HEK293 (cell line): Measurements from ENCODE around the gene STK11.

ENCODE experiments used
- CTCF ChIA-PET: fragments of 350-600 bp; formaldehyde crosslinking; extraction: SDS; loops from one replicate; lab custom pipeline; 2021; ENCODE audit warnings: antibody characterized with exemption; lab: Yijun Ruan, JAX
- POLR2A ChIA-PET: fragments of 300-600 bp; formaldehyde crosslinking; extraction: SDS; loops from one replicate; lab custom pipeline; 2020; ENCODE audit warnings: antibody characterized with exemption, inconsistent platforms; lab: Yijun Ruan, JAX
- H3K27ac ChIP-seq: fragments of 200-500 bp; sonication (Bioruptor generic); 2 replicates; pipeline ENCODE4 v1.5.1; 2014; ENCODE audit warnings: low read depth, low read length, control low read depth, inconsistent platforms; ENCODE audit errors: extremely low read depth
- H3K36me3 ChIP-seq, 2 experiments: fragments of 200-500 bp in 1 of 2; sonication (Bioruptor generic) in 1 of 2; 1 replicate in 1 of 2; 2 replicates in 1 of 2; pipeline ENCODE4 v1.5.1; 2014 to 2017; ENCODE audit warnings: inconsistent platforms in 2 of 2, low read length in 2 of 2; ENCODE audit not compliant: control insufficient read depth in 2 of 2, insufficient read depth in 1 of 2
- H3K4me1 ChIP-seq: fragments of 200-500 bp; sonication (Bioruptor generic); 2 replicates; pipeline ENCODE4 v1.5.1; 2014; ENCODE audit warnings: mild to moderate bottlenecking, low read length, inconsistent platforms; ENCODE audit not compliant: control insufficient read depth, insufficient read depth
- H3K4me3 ChIP-seq: 2 replicates; pipeline ENCODE4 v1.5.1; 2011; ENCODE audit warnings: low read depth, mild to moderate bottlenecking, control low read depth, low read length, moderate library complexity
- H3K9me3 ChIP-seq: fragments of 200-500 bp; sonication (Bioruptor generic); 2 replicates; pipeline ENCODE4 v1.5.1; 2014; ENCODE audit warnings: low read depth, low read length, inconsistent platforms; ENCODE audit not compliant: control insufficient read depth, insufficient read depth
- TRIM28 ChIP-seq: IDR thresholded peaks from 2 replicates; pipeline ENCODE4 v1.6.1; 2011; ENCODE audit warnings: low read length, control low read depth, borderline replicate concordance
- TSHZ1 ChIP-seq: fragments of 450-650 bp; formaldehyde crosslinking; IDR thresholded peaks from 2 replicates; pipeline ENCODE4 v1.5.1; 2016; ENCODE audit warnings: missing biosample characterization, missing genetic modification characterization, borderline replicate concordance
- ZBTB11 ChIP-seq: fragments of 450-650 bp; formaldehyde crosslinking; conservative IDR thresholded peaks from 2 replicates; pipeline ENCODE4 v1.5.1; 2016; ENCODE audit warnings: low read depth, missing biosample characterization, missing genetic modification characterization
- ZBTB48 ChIP-seq: fragments of 450-650 bp; formaldehyde crosslinking; IDR thresholded peaks from 2 replicates; pipeline ENCODE4 v1.5.1; 2016; ENCODE audit warnings: missing biosample characterization, missing genetic modification characterization
- ZBTB8A ChIP-seq: fragments of 450-650 bp; formaldehyde crosslinking; IDR thresholded peaks from 2 replicates; pipeline ENCODE4 v1.5.1; 2016; ENCODE audit warnings: missing biosample characterization, missing genetic modification characterization
- ZIC2 ChIP-seq: fragments of 450-650 bp; formaldehyde crosslinking; IDR thresholded peaks from 2 replicates; pipeline ENCODE4 v1.5.1; 2016; ENCODE audit warnings: missing biosample characterization, missing genetic modification characterization
- ZNF10 ChIP-seq: fragments of 450-650 bp; formaldehyde crosslinking; IDR thresholded peaks from 2 replicates; pipeline ENCODE4 v1.5.1; 2017; ENCODE audit warnings: missing biosample characterization, missing genetic modification characterization
- ZNF138 ChIP-seq: fragments of 450-650 bp; formaldehyde crosslinking; IDR thresholded peaks from 2 replicates; pipeline ENCODE4 v1.5.1; 2016; ENCODE audit warnings: missing biosample characterization, missing genetic modification characterization, borderline replicate concordance
- ZNF221 ChIP-seq: fragments of 450-650 bp; formaldehyde crosslinking; IDR thresholded peaks from 2 replicates; pipeline ENCODE4 v1.5.1; 2017; ENCODE audit warnings: missing biosample characterization, missing genetic modification characterization, borderline replicate concordance
- ZNF223 ChIP-seq: fragments of 450-650 bp; formaldehyde crosslinking; IDR thresholded peaks from 2 replicates; pipeline ENCODE4 v1.5.1; 2016; ENCODE audit warnings: missing biosample characterization, missing genetic modification characterization
- ZNF521 ChIP-seq: fragments of 450-650 bp; formaldehyde crosslinking; IDR thresholded peaks from 2 replicates; pipeline ENCODE4 v1.5.1; 2017; ENCODE audit warnings: missing biosample characterization, mild to moderate bottlenecking, missing genetic modification characterization
- ZNF600 ChIP-seq: fragments of 450-650 bp; formaldehyde crosslinking; IDR thresholded peaks from 2 replicates; pipeline ENCODE4 v1.5.1; 2016; ENCODE audit warnings: missing biosample characterization, missing genetic modification characterization

Gene STK11

GRCh38 chr19:1214299-1214861 lies 8.8 kb downstream of the STK11 start:
- H3K9me3 ChIP-seq = no peaks in the 10 kb centered on the region
- TF ChIP-seq ZNF223 (tag by site-specific recombination) (0 out of 2 replicates have a peak, but pooled peaks have one; percentile 26), ZIC2 (0 out of 2 replicates have a peak, but pooled peaks have one; percentile 12), ZNF221 (tag by site-specific recombination) (no peak), ZNF521 (tag by site-specific recombination) (no peak), ZNF600 (tag by site-specific recombination) (peak; percentile 54; the same call in 1 of the 2 replicates), ZNF138 (tag by site-specific recombination) (no peak), TSHZ1 (tag by site-specific recombination) (no peak)
- H3K4me3 ChIP-seq = no peak overlapping the region
- H3K36me3 ChIP-seq = peaks cover 14 to 34% of the 10 kb centered on the region in 2 experiments; a peak in 2 of 3 replicates
- POLR2A ChIA-PET = interaction anchor here (0.7 to 2.3 kb wide), 2 partner anchors 54 to 55 kb away, joined by 4 to 18 read pairs; partner anchors contain the start of gene CIRBP
- CTCF ChIA-PET = interaction anchor here (0.6 to 2.2 kb wide), 4 partner anchors 8 to 177 kb away, joined by 3 to 8 read pairs (median 4); no protein-coding TSS in a partner anchor
- H3K4me1 ChIP-seq = peaks cover 12% of the 10 kb centered on the region; the same call in 1 of the 2 replicates
- H3K27ac ChIP-seq = peak overlapping the region; percentile 51; the same call in 1 of the 2 replicates

- Histone ChIP-seq H3K9me3 (no peaks in the 10 kb centered on the region), H3K4me3 (no peak overlapping the region), H3K4me1 (peaks cover 12% of the 10 kb centered on the region; the same call in 1 of the 2 replicates), H3K36me3 (peaks cover 14 to 31% of the 10 kb centered on the region in 2 experiments; a peak in 2 of 3 replicates), H3K27ac (peak overlapping the region; percentile 17)
- POLR2A ChIA-PET = interaction anchor here (0.7 to 0.8 kb wide), 2 partner anchors 54 to 91 kb away, joined by 4 to 8 read pairs; partner anchors contain the start of gene CIRBP
- CTCF ChIA-PET = interaction anchor here (0.6 to 2.2 kb wide), 4 partner anchors 7 to 178 kb away, joined by 3 to 8 read pairs (median 4); no protein-coding TSS in a partner anchor
- TF ChIP-seq ZBTB11 (tag by site-specific recombination) = peak; percentile 90
- TF ChIP-seq ZNF221 (tag by site-specific recombination) = no peak
- 0 out of 2 replicates have a peak, but pooled peaks have one; percentile 13 for TF ChIP-seq ZNF600 (tag by site-specific recombination)
- TF ChIP-seq ZBTB8A (tag by site-specific recombination) = 0 out of 2 replicates have a peak, but pooled peaks have one; percentile 31
- TF ChIP-seq ZNF10 (tag by site-specific recombination) = peak; percentile 46; the same call in 1 of the 2 replicates
- TF ChIP-seq TRIM28 = no peak
- TF ChIP-seq ZBTB48 = peak; percentile 58; the same call in 1 of the 2 replicates
Observed at GRCh38 chr19:1214862-1215731, 9.5 kb downstream of the STK11 start.
